HG03460 (cell line): ENCODE results near the gene DPF3.

Experiments used
- ATAC-seq: cut with Tn5 transposase; IDR thresholded peaks from one replicate; pipeline ENCODE4 v1.9.1; 2021; ENCODE audit not compliant: unreplicated experiment

The DPF3 gene

GRCh38 chr14:72904840-72905561 lies 11.1 kb upstream of the DPF3 start:
- no peak for ATAC-seq

GRCh38 chr14:72904218-72904617 lies 10.3 kb upstream of the DPF3 start:
- ATAC-seq, result no peak

GRCh38 chr14:72903716-72904115 lies 9.8 kb upstream of the DPF3 start:
- ATAC-seq, result no peak

- ATAC-seq, result no peak
Measured at GRCh38 chr14:72902801-72903530, 9.1 kb upstream of the DPF3 start.

- no peak for ATAC-seq
Measured at GRCh38 chr14:72901361-72901760, 7.5 kb upstream of the DPF3 start.

- ATAC-seq, result no peak
Measured at GRCh38 chr14:72898448-72898847, 4.5 kb upstream of the DPF3 start.

GRCh38 chr14:72894623-72895378 lies 900 bp upstream of the DPF3 start:
- no peak for ATAC-seq

- no peak for ATAC-seq
Measured at GRCh38 chr14:72894323-72894622, 372 bp upstream of the DPF3 start.

GRCh38 chr14:72892879-72893635 lies 844 bp downstream of the DPF3 start:
- ATAC-seq, result no peak

- no peak for ATAC-seq
Measured at GRCh38 chr14:72892103-72892878, 1.6 kb downstream of the DPF3 start.

GRCh38 chr14:72891666-72892102 lies 2.2 kb downstream of the DPF3 start:
- ATAC-seq, result no peak

GRCh38 chr14:72889366-72889765 lies 4.5 kb downstream of the DPF3 start:
- no peak for ATAC-seq

- no peak for ATAC-seq
Measured at GRCh38 chr14:72888636-72889201, 5.2 kb downstream of the DPF3 start.

- no peak for ATAC-seq
Measured at GRCh38 chr14:72888192-72888591, 5.7 kb downstream of the DPF3 start.

GRCh38 chr14:72887514-72887913 lies 6.4 kb downstream of the DPF3 start:
- ATAC-seq, result no peak

- ATAC-seq, result no peak
Measured at GRCh38 chr14:72884386-72884785, 9.5 kb downstream of the DPF3 start.

GRCh38 chr14:72883961-72884360 lies 9.9 kb downstream of the DPF3 start:
- no peak for ATAC-seq

GRCh38 chr14:72883109-72883508 lies 10.8 kb downstream of the DPF3 start:
- ATAC-seq, result no peak

- ATAC-seq, result no peak
Measured at GRCh38 chr14:72882463-72882862, 11.4 kb downstream of the DPF3 start.

- ATAC-seq, result no peak
Measured at GRCh38 chr14:72882047-72882446, 11.9 kb downstream of the DPF3 start.
